NCI-H2029 treated with DMSO at 0.1 percent for 48 hours (cell line): ENCODE results near the gene MYOD1.

Experiments
- DNase-seq: peaks from one replicate; lab custom pipeline; 2025; lab: John Stamatoyannopoulos, UW

MYOD1 gene

GRCh38 chr11:17702876-17703275 is 16.5 kb upstream of the MYOD1 start:
- DNase-seq = no peak

DNA sequence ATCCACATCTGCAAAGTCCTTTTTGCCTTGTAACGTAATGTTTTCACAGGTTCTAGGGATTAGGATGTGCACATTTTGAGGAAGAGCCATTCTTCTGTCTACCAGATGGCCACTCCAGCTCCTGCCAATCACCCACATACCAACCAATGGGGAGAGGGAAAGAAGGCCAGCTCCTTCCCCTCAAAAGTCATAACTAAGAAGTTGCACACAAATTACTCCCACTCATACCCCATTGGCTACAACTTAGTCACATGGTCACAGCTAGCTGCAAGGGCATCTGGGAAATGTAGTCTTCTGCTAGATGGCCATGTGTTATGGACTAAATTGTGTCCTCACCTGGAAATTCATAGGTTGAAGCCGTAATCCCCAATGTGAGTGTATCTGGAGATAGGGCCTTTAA is 15.4 kb upstream of the MYOD1 start:
- DNase-seq = no peak

- no peak for DNase-seq
Measured at GRCh38 chr11:17707830-17708229, 11.5 kb upstream of the MYOD1 start.

DNA sequence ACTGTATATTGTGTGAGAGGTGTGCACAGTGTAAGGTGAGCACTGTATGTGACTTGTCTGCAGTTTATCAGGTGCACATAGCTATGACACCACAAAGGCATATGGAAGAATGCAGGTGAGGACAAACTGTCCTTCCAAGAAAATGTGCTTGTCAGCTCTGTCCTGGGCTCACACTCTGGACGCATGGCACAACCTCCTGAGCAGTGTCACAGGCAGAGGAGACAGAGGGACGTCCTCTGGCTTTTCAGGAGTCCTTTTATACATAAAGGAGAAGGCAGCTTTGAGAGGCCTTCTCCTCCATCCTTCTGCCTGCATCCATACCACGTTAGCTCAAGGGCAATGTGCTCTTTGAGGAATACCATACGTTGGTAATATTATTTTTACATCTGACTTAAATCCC is 7.5 kb upstream of the MYOD1 start:
- no peak for DNase-seq

DNA sequence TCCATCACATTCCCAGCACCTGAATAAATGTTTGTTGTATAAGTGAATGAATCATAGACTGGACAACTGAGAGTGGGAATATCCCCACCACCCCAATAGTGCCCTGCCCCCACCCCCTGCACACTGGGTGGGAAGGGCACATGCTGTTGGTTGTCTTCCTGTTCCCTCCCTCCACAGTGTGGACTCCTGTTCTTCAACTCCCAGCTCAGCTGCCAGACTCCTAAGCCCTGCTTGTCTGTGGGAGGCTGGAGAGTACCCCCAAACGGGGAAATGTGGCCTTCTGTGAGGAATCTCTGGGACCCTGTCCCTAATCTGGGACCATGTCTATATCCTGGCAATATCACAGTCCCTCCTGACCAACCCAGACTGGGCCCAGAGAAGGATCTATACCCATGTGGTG is 5.5 kb upstream of the MYOD1 start:
- DNase-seq = no peak

GRCh38 chr11:17714356-17714854 is 5.0 kb upstream of the MYOD1 start:
- no peak for DNase-seq

GRCh38 chr11:17714870-17715269 is 4.5 kb upstream of the MYOD1 start:
- DNase-seq = no peak

DNA sequence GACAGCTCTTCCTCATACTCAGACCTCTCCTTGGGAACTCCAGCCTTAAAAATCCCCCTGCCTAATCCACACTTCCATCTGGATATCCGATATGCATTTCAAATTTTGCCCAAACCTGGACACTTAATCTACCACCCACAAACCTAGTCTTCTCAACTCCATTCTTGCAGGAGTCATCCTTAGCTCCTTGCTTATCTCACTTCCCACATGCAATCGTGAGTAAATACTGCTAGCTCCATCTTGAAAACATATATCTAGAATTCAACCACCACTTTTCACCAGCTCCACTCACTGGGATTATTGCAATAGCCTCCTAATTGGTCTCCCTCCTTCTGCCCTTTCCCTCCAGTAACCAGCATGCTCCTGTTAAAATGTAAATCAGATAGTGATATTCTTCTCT is 2.6 kb upstream of the MYOD1 start:
- no peak for DNase-seq

DNA sequence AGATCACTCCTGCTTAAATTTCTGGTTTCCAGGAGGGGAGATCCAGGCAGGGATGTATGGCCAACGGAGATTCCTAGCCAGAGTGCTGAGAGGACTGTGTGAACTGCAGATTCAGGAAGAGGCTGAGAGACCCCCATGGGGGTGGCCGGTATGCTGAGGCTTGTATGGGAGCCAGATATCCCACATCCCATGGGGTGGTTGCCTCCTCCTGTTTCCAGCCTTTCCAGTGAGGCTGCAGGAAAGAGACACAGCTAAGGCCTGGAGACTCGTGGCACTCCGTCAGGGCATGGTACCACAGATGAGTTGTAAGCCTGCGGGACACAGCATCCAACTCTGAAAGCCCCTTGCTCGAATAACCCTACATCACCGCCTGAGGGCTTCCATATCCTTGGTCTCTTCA is 1.4 kb upstream of the MYOD1 start:
- DNase-seq = no peak

- no peak for DNase-seq
Measured at GRCh38 chr11:17718510-17718962, 835 bp upstream of the MYOD1 start.

DNA sequence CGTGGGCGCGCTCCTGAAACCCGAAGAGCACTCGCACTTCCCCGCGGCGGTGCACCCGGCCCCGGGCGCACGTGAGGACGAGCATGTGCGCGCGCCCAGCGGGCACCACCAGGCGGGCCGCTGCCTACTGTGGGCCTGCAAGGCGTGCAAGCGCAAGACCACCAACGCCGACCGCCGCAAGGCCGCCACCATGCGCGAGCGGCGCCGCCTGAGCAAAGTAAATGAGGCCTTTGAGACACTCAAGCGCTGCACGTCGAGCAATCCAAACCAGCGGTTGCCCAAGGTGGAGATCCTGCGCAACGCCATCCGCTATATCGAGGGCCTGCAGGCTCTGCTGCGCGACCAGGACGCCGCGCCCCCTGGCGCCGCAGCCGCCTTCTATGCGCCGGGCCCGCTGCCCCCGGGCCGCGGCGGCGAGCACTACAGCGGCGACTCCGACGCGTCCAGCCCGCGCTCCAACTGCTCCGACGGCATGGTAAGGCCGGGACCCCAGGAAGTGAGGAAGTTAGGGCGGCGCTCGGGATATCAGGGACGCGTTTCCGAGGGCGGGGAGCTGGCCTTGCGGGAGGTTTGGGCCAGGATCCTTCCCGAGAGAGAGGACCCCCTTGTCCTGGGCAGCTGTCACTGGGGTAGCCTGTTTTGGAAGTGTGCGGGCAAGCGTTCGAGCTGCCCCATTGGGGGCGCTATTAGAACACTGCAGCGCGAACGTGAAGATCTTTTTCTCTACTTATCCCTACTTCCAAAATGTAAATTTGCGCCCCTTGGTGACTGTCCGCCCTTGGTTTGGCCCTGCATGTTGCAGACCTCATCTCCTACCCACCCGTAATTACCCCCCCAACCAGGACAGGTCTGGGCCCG is 796 bp downstream of the MYOD1 start:
- no peak for DNase-seq

GRCh38 chr11:17720796-17721171 is 1.4 kb downstream of the MYOD1 start:
- no peak for DNase-seq

GRCh38 chr11:17721242-17721999 is 2.0 kb downstream of the MYOD1 start:
- no peak for DNase-seq

DNA sequence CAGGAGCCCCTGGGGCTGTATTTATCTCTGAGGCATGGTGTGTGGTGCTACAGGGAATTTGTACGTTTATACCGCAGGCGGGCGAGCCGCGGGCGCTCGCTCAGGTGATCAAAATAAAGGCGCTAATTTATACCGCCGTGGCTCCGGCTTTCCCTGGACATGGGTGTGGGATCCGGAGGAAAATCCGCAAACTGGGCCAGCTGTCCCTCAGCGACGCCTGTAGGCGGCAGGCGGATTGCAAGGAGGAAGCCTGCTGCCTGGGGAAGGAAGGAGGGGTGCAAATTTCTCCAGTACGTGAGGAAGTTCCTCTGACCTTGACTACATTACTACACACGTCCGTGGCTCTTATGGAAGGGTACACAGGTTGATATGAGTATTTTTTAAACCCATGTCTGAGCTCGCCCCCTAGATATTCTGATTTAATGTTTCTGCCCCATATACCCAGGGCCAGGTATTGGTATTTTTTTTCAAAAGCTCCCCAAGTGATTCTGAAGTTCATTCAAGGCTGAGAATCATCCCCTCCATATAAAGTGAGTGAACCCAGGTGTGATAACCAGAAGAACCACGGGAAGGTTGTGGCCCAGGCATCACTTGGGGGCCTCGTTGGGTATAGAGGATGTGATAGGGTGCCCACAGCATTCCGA is 2.8 kb downstream of the MYOD1 start:
- no peak for DNase-seq

GRCh38 chr11:17724020-17724908 is 4.9 kb downstream of the MYOD1 start:
- no peak for DNase-seq

GRCh38 chr11:17725174-17725573 is 5.8 kb downstream of the MYOD1 start:
- no peak for DNase-seq

DNA sequence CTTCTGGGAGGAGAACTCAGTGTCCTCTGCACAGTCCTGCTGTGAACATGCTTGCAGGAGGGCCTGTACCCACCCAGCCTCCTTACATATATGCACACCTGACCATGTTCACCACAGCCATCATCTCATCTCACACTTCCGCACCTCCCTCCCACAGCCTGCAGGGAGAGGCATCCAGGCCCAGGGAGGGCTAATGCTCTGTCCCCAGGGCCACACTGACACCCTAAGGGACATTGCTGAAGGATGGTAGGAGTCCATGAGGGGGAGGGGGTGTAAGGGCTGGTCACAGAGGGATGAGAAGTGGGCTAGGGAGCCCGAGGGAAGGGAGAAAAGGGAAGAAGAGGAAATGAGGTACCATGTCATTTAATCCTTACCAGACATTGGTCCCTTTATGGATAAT is 10.8 kb downstream of the MYOD1 start:
- no peak for DNase-seq

GRCh38 chr11:17730608-17731462 is 11.5 kb downstream of the MYOD1 start:
- DNase-seq = peak; percentile 90

DNA sequence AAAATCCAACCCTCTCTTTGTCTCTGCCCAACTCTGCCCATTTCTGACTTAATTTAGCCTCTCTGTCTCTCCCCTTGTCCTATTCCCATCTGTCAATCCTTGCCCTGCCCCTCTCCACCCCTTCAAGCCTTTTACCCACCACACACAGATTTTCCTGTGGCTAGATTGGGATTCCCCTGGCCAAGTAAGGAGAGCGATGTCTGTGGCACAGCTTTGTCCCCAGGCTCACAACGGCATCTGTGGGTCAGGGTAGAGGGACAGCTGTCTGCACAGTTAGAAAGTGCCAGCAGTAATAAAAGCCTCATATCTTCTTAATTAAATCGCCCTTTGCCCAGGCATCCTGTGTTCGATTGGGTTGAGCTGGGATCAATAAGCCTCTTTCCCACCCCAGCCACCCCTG is 13.9 kb downstream of the MYOD1 start:
- no peak for DNase-seq

GRCh38 chr11:17734418-17734911 is 15.1 kb downstream of the MYOD1 start, which contains the start of gene KCNC1:
KCNC1 (plus strand) TSS chr11:17734781; CDS start chr11:17736003, 1,222 bp downstream.
- no peak for DNase-seq
